HG03432 (cell line): ENCODE data around the gene SWSAP1.
"Not testable (repeated sequence)": the region's sequence is repeated elsewhere in the genome, so short reads cannot be mapped to it uniquely, and the experiment has no call there.

Source experiments
- ATAC-seq: cut with Tn5 transposase; IDR thresholded peaks from one replicate; pipeline ENCODE4 v1.9.1; 2021; ENCODE audit warnings: mild to moderate bottlenecking, moderate library complexity; ENCODE audit not compliant: unreplicated experiment

Gene SWSAP1

DNA sequence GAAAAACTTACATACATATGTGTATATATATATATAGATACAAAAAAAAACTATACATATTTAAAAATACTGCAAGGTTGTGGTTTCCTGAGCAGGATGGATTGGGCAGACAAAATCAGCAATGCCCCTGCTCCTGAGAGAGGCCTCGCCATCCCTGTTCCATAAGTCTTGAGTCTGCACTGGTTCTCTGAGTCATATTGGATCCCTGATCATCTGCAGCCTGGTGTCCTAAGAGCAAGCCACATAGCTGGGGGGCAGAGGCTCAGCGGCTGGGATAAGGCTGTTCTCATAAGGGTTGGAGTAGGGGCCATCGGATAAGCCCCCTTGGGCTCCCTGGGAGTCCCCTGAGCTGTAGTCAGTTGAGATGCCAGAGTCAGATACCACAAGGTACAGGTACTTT is 3.3 kb downstream of the SWSAP1 start:
- no peak for ATAC-seq

DNA sequence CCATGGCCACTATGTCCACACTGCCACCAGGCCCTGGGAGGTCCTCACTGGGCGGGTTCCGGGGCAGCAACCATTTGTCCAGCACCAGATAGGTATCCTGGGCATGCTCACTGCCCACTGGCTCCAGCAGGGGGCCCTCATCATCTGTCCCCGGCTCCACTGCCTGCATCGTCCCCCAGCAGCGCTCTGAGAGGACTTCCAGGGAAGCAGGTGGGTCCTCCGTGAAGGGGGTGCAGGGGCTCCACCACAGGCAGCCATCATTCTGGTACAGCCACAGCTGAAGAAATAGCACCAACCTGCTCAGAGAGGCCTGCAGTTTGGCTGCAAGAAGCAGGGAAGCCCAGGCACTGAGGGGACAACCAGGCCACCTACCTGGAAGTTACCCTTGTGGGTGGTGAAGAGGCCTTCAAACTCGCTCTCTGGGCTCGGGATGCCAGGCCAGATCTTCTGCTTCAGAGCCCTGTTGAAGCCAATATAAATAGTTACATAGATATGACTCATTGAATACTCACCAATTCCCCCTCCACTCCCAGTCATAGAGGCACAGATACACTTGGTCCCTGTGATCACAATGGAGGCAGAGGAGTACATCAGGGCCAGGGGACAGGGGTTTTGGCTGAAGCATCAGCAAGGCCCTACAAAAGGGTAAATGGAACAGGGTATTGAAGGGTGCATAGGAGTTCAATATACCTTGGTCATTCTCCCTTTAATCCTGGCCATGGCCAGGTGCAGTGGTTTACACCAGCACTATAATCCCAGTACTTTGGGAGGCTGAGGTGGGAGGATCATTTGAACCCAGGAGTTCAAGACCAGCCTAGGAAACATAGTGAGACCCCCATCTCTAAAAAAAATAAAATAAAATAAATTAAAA is 4.1 kb downstream of the SWSAP1 start:
- no peak for ATAC-seq

DNA sequence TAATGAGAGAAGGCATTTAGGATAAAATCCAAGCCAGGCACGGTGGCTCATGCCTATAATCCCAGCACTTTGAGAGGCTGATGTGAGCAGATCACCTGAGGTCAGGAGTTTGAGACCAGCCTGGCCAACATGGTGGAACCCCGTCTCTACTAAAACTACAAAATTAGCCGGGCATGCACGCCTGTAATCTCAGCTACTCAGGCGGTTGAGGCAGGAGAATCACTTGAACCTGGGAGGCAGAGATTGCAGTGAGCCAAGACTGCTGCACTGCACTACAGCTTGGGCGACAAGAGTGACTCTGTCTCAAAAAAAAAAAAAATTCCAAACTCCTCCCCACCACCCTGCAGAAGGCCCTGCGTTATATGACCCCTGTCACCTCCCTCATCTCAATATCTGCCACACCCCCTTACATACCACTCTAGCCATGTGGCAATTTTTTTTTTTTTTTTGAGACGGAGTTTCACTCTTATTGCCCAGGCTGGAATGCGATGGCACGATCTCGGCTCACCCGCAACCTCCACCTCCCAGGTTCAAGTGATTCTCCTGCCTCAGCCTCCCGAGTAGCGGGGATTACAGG is 4.9 kb downstream of the SWSAP1 start:
- not testable (repeated sequence) for ATAC-seq

DNA sequence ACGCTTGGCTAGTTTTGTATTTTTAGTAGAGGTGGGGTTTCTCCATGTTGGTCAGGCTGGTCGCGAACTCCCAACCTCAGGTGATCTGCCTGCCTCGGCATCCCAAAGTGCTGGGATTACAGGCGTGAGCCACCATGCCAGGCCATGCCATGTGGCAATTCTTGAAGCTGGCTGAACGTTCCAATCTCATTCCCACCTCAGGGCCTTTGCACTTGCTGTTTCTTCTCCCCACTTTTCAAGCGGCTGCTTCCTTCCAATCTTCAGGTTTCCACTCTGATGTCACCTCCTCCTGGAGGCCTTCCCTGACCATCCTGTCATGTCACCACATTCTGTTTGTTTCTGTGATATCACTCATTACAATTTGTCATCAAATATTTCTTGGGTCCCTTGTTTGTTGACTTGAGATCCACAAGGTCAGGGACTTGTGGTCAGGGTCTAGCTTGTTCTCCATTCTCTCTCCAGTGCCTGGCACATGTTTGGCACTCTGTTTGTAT is 5.4 kb downstream of the SWSAP1 start:
- ATAC-seq, result no peak

DNA sequence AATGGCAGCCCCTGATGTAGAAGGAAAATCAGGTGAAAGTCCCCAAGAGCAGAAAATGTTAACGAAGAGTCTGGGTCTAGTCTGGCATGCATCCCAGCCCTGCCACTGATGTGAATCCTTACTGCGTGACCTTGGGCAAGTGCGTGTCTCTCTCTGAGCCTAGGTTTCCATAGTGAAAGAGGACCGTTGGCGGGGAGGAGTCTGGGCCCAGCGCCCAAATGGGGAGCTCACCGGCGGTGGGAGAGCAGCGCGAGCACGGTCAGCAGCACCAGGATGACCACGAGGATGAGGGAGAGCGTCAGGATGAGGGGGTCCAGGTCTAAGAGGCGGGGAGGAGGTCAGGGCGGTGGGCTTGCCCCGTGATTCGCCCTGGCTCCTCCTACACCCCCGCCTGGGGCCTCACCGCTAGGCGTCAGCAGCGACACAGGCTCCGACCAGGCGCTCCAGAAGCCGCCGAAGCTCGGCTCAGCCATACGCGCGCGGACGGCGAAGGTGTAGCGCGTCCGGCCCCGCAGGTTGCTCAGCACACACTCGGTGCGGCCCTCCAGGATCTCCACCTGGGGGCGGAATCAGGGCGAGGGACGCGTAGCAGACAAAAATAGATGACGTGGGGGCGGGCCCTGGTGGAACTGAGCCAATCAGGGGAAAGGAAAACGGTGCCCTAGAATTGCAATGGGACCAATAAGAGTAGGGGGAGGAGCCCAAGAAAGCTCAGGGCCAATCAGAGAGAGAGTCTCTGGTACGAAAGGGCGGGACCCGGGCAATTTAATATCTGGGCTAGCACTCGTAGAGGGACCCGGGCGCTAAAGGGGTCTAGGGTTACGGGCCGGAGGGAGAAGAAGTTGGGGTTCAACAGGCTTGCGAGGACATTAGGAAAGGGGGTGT is 6.4 kb downstream of the SWSAP1 start:
- peak; percentile 68 for ATAC-seq

DNA sequence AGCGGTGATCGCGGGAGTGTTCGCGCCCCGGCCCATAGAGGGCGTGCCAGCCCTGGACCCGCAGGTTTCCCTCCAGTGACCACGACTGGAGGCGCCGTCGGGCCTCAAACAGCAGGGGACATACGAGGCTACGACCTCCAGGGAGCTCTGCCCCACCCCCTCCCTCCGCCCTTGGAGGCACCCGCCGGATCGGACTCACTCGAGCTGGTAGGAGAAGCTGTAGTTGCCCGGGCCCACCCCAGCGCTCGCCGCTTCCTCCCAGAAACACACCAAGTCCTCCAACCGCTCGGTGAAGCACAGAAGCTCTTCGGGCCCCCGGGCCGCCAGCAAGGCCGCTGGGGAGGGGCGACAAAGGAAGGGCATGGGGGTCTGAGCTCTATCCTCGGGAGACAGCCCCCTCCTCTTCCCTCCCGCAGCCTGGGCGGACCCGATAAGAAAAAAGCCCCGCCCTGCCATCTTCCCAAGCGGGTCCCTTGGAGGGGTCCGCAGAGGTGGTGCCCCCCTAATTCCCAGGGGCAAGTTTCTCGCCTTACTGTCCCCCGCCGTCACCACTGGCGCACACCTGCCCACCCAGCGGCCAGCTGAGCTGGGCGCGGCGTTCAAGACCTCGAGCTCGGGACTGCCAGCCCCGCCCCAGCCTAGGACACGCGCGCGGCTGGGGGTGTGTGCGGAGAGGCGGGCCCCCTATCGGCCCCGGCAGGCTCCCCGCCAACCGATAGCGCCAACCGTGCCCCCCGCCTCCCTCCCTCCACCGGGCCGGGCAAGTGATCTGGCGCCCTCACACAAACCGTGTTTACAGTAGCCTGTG is 8.6 kb downstream of the SWSAP1 start:
- ATAC-seq, result no peak

DNA sequence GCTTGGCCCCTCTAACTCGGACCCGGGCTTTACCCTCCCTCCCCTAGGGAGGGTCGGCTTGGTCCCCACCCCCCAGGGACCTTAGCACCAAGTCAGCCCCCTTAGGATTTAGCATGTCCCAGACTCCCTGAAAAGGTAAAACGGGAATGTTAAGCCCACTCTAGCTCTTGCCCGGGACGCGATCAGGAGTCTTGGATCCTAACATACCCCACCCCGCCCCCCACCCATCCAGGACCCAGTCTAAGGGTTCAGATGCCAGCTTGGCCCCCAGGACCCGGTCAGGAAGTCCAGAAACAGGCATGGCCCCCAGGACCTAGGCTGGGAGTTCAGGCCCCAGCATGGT is 9.2 kb downstream of the SWSAP1 start:
- ATAC-seq, result no peak

DNA sequence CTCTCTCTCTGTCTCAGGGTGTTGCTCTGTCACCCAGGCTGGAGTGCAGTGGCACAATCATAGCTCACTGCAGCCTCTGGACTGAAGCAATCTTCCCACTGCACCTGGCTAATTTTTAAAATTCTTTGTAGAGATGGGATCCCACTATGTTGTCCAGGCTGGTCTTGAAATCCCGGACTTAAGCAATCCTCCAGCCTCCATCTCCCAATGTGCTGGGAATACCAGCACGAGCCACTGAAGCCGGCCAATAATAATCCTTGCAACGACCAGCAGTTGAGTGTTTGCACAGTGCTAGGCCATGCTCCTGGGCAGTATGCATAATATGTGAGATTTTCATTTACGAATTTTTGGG is 10.3 kb downstream of the SWSAP1 start:
- ATAC-seq, result no peak

DNA sequence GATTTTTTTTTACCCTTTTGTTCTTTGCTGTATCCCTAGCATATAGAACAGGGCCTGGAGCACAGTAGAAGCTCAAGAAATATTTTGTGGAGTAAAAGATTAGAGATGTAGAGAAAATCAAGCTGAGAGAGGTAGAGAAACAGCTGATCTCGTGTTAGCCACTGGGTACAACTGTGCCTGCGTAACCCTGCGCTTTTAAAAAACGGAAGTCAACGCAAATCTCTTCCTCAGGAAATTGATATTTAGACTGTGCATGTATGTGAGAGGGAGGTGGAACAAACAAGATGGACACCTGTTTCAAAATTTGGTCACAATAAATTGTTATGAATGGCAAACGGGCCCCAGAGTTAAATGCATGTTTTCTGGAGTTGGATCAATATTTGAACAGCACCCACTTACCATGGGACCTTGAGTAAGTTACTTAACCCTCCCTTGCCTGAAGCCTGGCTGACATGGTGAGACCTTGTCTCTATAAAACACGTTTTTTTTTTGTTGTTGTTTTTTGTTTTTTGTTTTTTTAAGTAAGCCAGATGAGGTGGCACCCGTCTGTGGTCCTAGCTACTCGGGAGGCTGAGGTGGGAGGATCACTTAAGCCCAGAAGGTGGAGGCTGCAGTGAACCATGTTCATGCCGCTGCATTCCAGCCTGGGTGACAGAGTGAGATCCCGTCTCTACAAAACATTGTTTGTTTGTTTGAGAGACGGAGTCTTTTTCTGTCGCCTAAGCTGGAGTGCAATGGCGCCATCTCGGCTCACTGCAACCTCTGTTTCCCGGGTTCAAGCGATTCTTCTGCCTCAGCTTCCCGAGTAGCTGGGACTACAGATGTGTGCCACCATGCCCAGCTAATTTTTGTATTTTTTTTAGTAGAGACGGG is 12.9 kb downstream of the SWSAP1 start:
- ATAC-seq, result no peak

DNA sequence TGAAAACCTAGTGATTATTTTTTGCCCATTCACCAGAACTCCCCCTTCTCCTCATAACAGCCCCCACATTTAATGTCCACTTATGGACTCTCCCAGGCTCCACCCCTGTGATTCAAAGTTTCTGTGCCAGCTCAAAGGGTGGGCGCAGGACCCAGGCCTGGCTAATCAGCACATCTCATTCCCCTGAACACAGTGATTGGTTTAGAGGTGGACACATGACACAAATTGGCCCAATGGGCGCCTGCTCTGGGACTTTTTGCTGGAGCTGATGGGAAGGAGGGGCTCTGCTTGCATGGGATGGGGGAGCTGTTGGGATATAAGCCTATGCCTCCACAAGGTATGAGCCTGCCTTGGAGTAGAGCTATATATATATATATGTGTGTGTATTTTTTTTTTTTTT is 15.9 kb downstream of the SWSAP1 start:
- ATAC-seq, result no peak

DNA sequence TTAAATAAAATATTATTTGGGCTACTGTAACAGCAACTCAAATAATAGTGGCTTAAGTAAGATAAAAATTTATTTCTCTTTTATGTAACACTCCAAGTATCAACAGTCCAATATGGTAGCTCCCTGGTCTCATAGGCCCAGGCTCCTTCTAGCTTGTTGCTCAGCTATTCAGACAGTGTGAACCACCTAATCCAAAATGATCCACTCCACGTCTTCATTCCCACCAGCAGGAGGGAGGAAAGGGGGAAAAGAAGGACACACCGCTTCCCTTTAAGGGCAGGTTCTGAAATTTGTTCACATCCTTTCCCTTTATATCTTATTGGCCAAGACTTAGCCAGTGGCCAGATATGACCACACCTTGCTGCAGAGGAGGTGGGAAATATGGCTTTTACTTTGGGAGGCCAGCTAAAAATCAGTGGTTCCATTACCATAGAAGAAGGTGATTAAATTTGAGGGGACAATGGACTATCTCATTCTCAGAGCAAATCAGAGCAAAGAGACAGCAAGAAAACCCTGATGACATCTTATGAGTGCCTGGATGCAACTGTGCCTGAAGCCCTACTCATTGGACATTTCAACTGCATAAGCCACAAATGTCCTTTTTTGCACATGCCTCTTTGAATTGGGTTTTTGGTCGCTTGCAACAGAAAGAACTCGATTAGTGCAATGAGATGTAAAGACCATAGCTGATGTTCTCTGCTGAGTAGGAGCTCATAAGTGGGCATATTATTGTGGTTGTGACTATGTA is 16.6 kb downstream of the SWSAP1 start:
- no peak for ATAC-seq

DNA sequence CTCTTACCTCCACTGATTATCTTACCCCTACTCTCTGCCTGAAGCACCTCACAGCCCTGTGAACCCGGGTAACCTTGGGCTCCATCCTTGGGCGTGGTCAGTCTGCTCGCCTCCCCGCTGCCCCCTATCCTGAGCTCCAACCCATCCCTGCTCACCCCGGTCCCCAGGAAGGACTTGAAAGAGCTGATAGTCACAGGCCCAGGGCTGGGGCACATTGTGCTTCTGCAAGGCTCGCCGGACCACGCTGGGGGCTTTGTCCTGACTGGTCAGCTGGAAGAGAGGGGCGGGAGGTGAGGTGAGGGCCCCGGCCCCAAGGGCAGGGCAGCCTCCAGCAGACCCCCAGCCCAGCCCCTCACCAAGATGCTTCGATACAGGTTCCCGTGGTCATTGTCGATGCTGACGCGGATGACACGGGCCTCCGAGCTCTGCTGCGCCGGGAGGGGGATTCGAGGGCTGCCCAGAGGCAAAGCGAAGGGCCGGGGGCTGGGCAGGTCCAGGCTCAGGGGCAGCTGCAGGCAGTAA is 22.7 kb downstream of the SWSAP1 start:
- no peak for ATAC-seq

DNA sequence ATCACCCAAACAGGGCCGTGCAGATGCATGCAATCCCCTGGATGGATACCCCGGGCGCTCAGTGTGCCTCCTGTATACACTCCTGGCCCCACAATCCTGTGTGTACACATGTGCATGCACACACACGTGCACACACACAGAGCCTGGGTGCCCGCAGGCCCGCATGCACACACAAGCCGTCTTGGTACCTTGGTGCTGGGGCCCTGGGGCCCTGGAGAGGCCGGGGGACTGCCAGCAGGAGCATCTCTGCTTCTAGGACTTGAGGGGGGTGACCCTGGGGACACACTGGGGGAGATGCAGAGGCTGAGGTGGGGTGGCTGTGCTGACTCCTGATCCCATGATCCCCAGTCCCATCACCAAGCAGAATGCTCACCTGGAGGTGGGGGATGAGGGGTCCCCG is 25.2 kb downstream of the SWSAP1 start:
- ATAC-seq, result no peak

DNA sequence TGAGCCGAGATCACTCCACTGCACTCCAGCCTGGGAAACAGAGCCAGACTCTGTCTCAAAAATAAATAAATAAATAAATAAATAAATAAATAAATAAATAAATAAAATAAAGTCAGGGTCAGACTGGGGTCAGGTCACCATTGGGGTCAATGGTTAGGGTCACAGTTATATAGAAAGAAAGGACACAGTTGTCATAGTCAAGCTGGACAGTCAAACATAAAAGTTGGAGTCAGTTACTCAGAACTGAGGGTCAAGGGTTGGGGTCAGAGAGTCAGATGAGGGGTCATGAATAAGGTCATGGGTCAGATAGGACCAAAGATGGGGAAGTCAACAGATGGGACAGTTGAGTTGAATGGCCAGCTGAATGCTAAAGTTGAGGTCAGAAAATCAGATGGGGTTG is 26.3 kb downstream of the SWSAP1 start:
- no peak for ATAC-seq

DNA sequence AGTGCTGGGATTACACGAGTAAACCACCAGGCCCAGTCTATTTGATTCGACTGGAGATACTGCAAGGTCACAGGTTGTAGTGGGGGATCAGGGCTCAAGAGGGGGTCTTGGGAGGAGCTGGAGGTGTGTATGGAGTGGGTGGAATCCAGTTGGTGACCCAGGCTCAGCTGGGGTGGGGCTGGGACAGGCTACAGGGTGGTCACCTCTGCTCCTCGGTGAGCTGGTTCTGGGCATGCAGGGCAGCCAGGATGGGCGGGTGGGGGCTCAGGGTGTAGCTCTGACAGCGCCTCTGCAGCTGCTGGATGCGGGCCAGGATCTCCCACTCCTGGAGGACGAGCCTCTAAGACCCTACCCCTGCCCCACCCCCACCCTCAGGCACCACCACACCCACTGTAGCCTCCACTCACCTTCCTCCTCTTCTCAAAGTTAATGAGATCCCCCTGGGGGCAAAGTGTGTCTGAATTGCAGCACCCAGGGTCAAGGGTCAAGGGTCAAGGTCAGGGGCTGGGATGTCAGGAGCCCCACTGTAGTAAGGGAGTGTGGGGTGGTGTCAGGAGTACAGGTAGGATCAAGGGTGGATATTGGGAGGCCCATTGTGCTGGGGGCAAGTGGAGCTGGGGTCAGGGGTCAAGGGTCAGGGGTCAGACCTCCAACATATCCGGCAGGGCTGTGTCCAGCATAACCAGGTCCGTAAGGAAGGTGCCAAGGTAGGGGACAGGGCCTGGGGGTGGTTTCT is 27.5 kb downstream of the SWSAP1 start:
- ATAC-seq, result no peak

DNA sequence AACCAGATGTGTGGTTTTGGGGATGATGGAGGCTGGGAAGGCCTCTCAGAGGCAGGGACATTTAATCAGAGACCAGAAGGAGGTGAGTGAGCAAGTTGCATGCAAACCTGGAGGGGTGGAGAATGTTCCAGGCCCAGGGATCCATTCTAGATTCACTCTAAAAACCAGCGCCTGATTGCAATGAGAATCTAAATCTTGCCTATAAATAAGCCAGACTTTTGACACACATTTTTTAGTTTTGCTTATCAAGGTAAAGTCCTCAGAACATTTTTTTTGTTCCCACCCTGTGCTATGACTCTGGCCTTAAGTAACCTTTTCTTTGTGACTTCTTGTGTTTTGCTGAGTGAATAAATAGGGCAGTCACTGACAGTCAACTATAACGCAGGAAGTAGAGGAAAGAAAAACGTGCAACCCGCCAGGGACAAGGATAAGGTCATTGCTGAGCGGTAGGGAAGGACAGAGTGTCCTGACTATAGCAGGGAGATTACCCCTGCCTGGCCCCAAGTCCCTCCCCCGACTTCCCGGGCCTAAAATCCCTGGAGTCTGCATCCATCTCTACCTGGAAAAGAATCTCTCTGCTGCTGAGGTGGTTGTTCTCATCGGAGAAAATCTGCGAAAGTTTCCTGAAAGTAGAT is 30.2 kb downstream of the SWSAP1 start:
- ATAC-seq, result no peak

DNA sequence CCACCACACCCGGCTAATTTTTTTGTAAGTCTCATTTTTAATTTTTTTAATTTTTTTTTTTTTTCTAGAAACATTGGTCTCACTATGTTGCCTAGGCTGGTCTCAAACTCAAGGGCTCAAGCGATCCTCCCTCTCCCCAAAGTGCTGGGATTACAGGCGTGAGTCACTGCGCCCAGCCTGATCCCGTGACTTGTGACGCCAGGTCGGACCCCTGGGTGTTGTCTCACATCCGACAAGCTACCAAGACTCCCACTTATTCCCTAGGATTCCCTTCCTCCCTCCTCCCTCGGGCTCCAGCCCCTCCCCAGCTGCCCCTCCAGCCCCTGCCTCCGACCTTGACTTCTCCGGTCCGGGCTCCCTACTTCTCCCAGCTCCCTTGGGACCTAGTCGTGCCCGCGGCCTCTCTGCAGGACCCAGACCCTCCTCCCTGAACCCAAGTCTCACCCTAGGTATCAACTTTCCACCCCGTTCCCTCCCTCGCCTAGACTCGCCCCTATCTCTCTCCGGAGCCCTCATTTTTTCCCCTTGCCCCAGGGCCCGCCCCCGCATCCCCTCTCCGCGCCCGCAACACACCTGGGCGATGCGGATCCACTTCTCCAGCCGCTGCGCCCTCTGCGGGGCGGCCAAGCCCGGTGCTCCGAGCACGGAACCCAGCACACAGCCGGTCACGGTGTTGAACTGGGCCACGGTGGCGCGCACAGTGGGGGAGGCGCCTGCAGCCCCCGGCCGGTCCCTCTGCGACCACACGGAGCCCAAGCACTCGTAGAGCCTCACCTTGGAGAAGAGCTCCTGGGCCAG is 31.6 kb downstream of the SWSAP1 start:
- ATAC-seq, result no peak
